Tibial artery (tissue), 4 donors: ENCODE data around the gene TNFSF13B.

Experiments used
- DNase-seq, 2 donors: peaks; one replicate each; pipeline ENCODE4 v3.0.0-alpha.2; 2019
- H3K27ac ChIP-seq, 2 donors: fragments of 200-600 bp; sonication (generic) in 1 of 2; 1 replicate in 1 of 2; 2 replicates in 1 of 2; pipeline ENCODE4 v1.5.1; 2018 to 2019; ENCODE audit warnings: mild to moderate bottlenecking in 1 of 2
- H3K27me3 ChIP-seq, 2 donors: fragments of 200-600 bp; sonication (generic) in 1 of 2; one replicate each; pipeline versions ENCODE4 v1.5.1 to v1.6.0; 2016 to 2019
- H3K36me3 ChIP-seq, 3 donors: fragments of 200-600 bp; sonication (generic) in 2 of 3; one replicate each; pipeline ENCODE4 v1.5.1; 2016 to 2019; ENCODE audit warnings: mild to moderate bottlenecking in 2 of 3
- H3K4me1 ChIP-seq, 4 donors: fragments of 200-600 bp; sonication (generic) in 2 of 4; 1 replicate in 3 of 4; 2 replicates in 1 of 4; pipeline ENCODE4 v1.5.1; 2016 to 2019
- H3K4me3 ChIP-seq, 2 donors: fragments of 200-600 bp; sonication (generic) in 1 of 2; 1 replicate in 1 of 2; 2 replicates in 1 of 2; pipeline ENCODE4 v1.5.1; 2018 to 2019; ENCODE audit warnings: mild to moderate bottlenecking in 2 of 2
- H3K9me3 ChIP-seq, 3 donors: fragments of 200-600 bp; sonication (generic) in 1 of 3; one replicate each; pipeline ENCODE4 v1.5.1; 2016 to 2019
- intact Hi-C: fragments of 100-400 bp; cut with DNase I; formaldehyde crosslinking; loops from one replicate; pipeline ENCODE4 v1.15.0; 2023; ENCODE audit warnings: low total_unique reads
- TF ChIP-seq, protein P1 (sequence below), 2 experiments: fragments of 200-600 bp in 1 of 2; fragments of 450-650 bp in 1 of 2; IDR thresholded peaks; one replicate each; pipeline ENCODE4 v1.5.1; 2017 to 2019; ENCODE audit warnings: antibody characterized with exemption in 2 of 2, mild to moderate bottlenecking in 1 of 2, moderate library complexity in 1 of 2

Gene TNFSF13B

DNA sequence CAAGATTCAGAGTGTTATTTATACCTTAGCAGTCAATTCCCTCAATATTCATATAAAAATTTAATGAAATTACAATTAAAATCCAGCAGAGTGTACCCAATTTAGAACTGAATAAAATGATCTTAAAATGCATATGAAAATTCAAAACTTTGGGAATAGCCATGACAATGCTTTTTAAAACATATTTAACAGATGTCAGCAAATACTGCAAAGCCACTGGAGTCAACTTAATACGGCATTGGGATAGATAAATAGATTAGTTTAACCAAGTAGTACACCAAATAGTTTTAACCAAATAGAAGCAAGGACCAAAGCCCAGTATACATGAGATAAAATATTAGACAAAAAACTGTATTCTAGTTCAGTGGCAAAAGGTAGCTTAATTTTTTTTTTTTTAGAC lies 79.8 kb downstream of the TNFSF13B start:
- no peak for DNase-seq
- H3K4me1 ChIP-seq = peaks cover 0 to 10% (median 0%) of the 10 kb centered on the region in 4 donors
- intact Hi-C loops = no loop called here
- H3K27me3 ChIP-seq = no peaks in the 10 kb centered on the region
- no peaks in the 10 kb centered on the region for H3K9me3 ChIP-seq
- TF ChIP-seq, protein P1, sequence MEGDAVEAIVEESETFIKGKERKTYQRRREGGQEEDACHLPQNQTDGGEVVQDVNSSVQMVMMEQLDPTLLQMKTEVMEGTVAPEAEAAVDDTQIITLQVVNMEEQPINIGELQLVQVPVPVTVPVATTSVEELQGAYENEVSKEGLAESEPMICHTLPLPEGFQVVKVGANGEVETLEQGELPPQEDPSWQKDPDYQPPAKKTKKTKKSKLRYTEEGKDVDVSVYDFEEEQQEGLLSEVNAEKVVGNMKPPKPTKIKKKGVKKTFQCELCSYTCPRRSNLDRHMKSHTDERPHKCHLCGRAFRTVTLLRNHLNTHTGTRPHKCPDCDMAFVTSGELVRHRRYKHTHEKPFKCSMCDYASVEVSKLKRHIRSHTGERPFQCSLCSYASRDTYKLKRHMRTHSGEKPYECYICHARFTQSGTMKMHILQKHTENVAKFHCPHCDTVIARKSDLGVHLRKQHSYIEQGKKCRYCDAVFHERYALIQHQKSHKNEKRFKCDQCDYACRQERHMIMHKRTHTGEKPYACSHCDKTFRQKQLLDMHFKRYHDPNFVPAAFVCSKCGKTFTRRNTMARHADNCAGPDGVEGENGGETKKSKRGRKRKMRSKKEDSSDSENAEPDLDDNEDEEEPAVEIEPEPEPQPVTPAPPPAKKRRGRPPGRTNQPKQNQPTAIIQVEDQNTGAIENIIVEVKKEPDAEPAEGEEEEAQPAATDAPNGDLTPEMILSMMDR (IDR thresholded peaks at IDR 0.05) = no peak
- no peak overlapping the region for H3K27ac ChIP-seq
- H3K4me3 ChIP-seq = no peak overlapping the region
- H3K36me3 ChIP-seq = no peaks in the 10 kb centered on the region

GRCh38 chr13:108350579-108350978 lies 81.1 kb downstream of the TNFSF13B start:
- Histone ChIP-seq H3K27ac (no peak overlapping the region), H3K36me3 (no peaks in the 10 kb centered on the region), H3K9me3 (no peaks in the 10 kb centered on the region), H3K4me3 (no peak overlapping the region), H3K4me1 (peaks cover 0 to 10% (median 0%) of the 10 kb centered on the region in 4 donors), H3K27me3 (no peaks in the 10 kb centered on the region)
- intact Hi-C loops = no loop called here
- TF ChIP-seq, protein P1 (IDR thresholded peaks at IDR 0.05) = no peak
- no peak for DNase-seq

DNA sequence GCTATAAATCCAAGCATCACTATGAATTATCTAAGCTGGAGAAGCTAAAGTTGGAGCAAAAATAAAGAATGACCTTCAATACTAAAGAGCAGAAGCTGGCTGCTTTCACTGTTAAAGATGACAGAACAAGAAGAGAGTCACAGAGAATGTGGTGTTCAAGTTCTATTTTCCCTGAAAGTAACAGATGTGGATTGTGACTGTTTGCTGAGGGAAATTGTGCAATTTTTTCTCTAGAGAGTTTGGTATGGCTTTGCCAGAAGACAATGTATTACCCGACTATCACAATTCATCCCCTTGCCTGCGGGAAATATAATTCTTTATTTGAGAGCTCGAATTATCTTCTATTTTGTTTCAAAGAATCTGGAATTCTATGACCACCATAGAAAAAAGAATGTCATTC lies 83.1 kb downstream of the TNFSF13B start:
- H3K27ac ChIP-seq = no peak overlapping the region
- DNase-seq = no peak
- H3K4me3 ChIP-seq = no peak overlapping the region
- H3K36me3 ChIP-seq = no peaks in the 10 kb centered on the region
- H3K4me1 ChIP-seq = peaks cover 0 to 10% (median 0%) of the 10 kb centered on the region in 4 donors
- no peaks in the 10 kb centered on the region for H3K9me3 ChIP-seq
- no peaks in the 10 kb centered on the region for H3K27me3 ChIP-seq
- intact Hi-C loops = no loop called here
- TF ChIP-seq, protein P1 (IDR thresholded peaks at IDR 0.05) = no peak

DNA sequence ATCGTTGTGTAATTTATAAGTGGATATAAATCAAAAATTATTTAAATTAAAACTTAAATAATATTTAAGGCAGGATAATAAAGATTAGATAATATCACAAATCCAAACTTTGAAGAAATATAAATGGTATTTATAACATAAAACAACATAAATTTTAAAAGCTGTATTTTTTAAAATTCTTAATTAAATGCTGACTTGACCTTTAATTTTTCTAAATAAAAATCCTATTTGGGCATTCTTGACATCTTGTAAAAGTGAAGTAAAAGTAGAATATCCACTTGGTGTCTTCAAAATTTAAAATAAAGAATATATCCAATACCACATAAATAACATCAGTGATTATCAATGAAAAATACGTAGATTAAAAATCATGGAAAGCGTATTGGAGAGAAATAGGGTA lies 87.7 kb downstream of the TNFSF13B start:
- peaks cover 0 to 10% (median 0%) of the 10 kb centered on the region in 4 donors for H3K4me1 ChIP-seq
- intact Hi-C loops = no loop called here
- H3K27me3 ChIP-seq = no peaks in the 10 kb centered on the region
- no peaks in the 10 kb centered on the region for H3K36me3 ChIP-seq
- H3K9me3 ChIP-seq = no peaks in the 10 kb centered on the region
- no peak overlapping the region for H3K4me3 ChIP-seq
- TF ChIP-seq, protein P1 (IDR thresholded peaks at IDR 0.05) = no peak
- no peak overlapping the region for H3K27ac ChIP-seq
- DNase-seq = no peak
